Uterus (tissue), 4 donors: Measurements from ENCODE around the gene ZNF669. TPM values are rescaled to one million over a fixed set of nuclear protein-coding genes. Genes with fewer than 3 reads are reported as not detected.
"Not testable (repeated sequence)": the region's sequence is repeated elsewhere in the genome, so short reads cannot be mapped to it uniquely, and the experiment has no call there.

ENCODE experiments used
- DNase-seq, 2 donors: peaks; one replicate each; pipeline ENCODE4 v3.0.0-alpha.2; 2019 to 2020
- H3K27ac ChIP-seq, 2 donors: fragments of 200-600 bp; sonication (generic); 1 replicate in 1 of 2; 2 replicates in 1 of 2; pipeline ENCODE4 v1.5.1; 2016 to 2018
- H3K27me3 ChIP-seq, 2 donors: fragments of 200-600 bp; sonication (generic); one replicate each; pipeline ENCODE4 v1.5.1; 2018 to 2019; ENCODE audit warnings: control low read depth in 1 of 2
- H3K36me3 ChIP-seq, 2 donors: fragments of 200-600 bp; sonication (generic); one replicate each; pipeline ENCODE4 v1.5.1; 2019; ENCODE audit warnings: control low read depth in 1 of 2
- H3K4me1 ChIP-seq, 2 donors: fragments of 200-600 bp; sonication (generic); one replicate each; pipeline ENCODE4 v1.5.1; 2018 to 2019; ENCODE audit warnings: control low read depth in 1 of 2
- H3K4me3 ChIP-seq, 2 donors: fragments of 200-600 bp; sonication (generic); 1 replicate in 1 of 2; 2 replicates in 1 of 2; pipeline ENCODE4 v1.5.1; 2018 to 2019; ENCODE audit warnings: mild to moderate bottlenecking in 1 of 2
- H3K9me3 ChIP-seq, 2 donors: fragments of 200-600 bp; sonication (generic); one replicate each; pipeline ENCODE4 v1.5.1; 2019; ENCODE audit warnings: control low read depth in 1 of 2
- CTCF ChIP-seq, 4 experiments: fragments of 200-600 bp in 2 of 4; fragments of 450-650 bp in 2 of 4; sonication (generic) in 2 of 4; IDR thresholded peaks; one replicate each; pipeline ENCODE4 v1.5.1; 2016 to 2019; ENCODE audit warnings: antibody characterized with exemption in 4 of 4, mild to moderate bottlenecking in 2 of 4, moderate library complexity in 1 of 4
- POLR2A ChIP-seq, 2 donors: fragments of 450-650 bp; IDR thresholded peaks; one replicate each; pipeline ENCODE4 v1.6.1; 2016; ENCODE audit warnings: antibody characterized with exemption in 2 of 2, mild to moderate bottlenecking in 1 of 2, moderate library complexity in 1 of 2
- intact Hi-C: fragments of 100-400 bp; cut with DNase I; formaldehyde crosslinking; loops from one replicate; pipeline ENCODE4 v1.15.1; 2023; ENCODE audit warnings: low total_unique reads
- total RNA-seq, 4 donors: library from RNA; depleted of rRNA in 3 of 4; stranded (reverse); fragments of >200 nt in 3 of 4; gene quantifications; one replicate each; pipeline versions ENCODE4 v1.1.0 to v1.2.4, GENCODE V29; 2014 to 2023
- donor health status: DM: yes; HTN: yes; CAD: no.

ZNF669 gene
- total RNA-seq = 10 to 100 TPM in 3 of 4 donors, 1 to 10 TPM in 1; 2.3 to 25.0 (median 14.8) TPM

GRCh38 chr1:247103859-247104591 is at the start of gene ZNF669:
ZNF669 (minus strand) TSS chr1:247104356; CDS start chr1:247104199, 157 bp downstream.
- intact Hi-C loops = no loop called here
- no peaks in the 10 kb centered on the region for H3K9me3 ChIP-seq
- peak within 1 kb of the TSS; percentile 73 to 77 for H3K27ac ChIP-seq
- H3K36me3 ChIP-seq = no peaks in the 10 kb centered on the region
- H3K4me3 ChIP-seq = peak within 1 kb of the TSS; percentile 64 to 78
- DNase-seq = peak; percentile 97
- TF ChIP-seq POLR2A (IDR thresholded peaks at IDR 0.05) (peak; percentile 51 to 74), CTCF (IDR thresholded peaks at IDR 0.05) (peak in 1 of 4 experiments; percentile 18)
- H3K27me3 ChIP-seq = no peaks in the 10 kb centered on the region
- H3K4me1 ChIP-seq = no peaks in the 10 kb centered on the region

- no peaks in the 10 kb centered on the region for H3K36me3 ChIP-seq
- TF ChIP-seq CTCF (IDR thresholded peaks at IDR 0.05) = no peak
- TF ChIP-seq POLR2A (IDR thresholded peaks at IDR 0.05) = no peak
- no peak overlapping the region for H3K27ac ChIP-seq
- no peaks in the 10 kb centered on the region for H3K4me1 ChIP-seq
- no peak for DNase-seq
- peaks cover 0 to 12% of the 10 kb centered on the region in 2 donors for H3K9me3 ChIP-seq
- H3K4me3 ChIP-seq = no peak overlapping the region
- no peaks in the 10 kb centered on the region for H3K27me3 ChIP-seq
- intact Hi-C loops = no loop called here
These were observed 43.6 kb upstream of the ZNF669 start for GRCh38 chr1:247147781-247148180.

GRCh38 chr1:247147120-247147519 is 43.0 kb upstream of the ZNF669 start:
- peaks cover 0 to 12% of the 10 kb centered on the region in 2 donors for H3K9me3 ChIP-seq
- H3K4me3 ChIP-seq, intact Hi-C loops, DNase-seq, H3K4me1 ChIP-seq, H3K27me3 ChIP-seq, H3K27ac ChIP-seq, H3K36me3 ChIP-seq: not testable (repeated sequence)

GRCh38 chr1:247146671-247147070 is 42.5 kb upstream of the ZNF669 start:
- intact Hi-C loops = no loop called here
- no peak for DNase-seq
- H3K27ac ChIP-seq = no peak overlapping the region
- no peaks in the 10 kb centered on the region for H3K27me3 ChIP-seq
- H3K36me3 ChIP-seq = no peaks in the 10 kb centered on the region
- TF ChIP-seq CTCF (IDR thresholded peaks at IDR 0.05) = no peak
- no peak for TF ChIP-seq POLR2A (IDR thresholded peaks at IDR 0.05)
- H3K4me3 ChIP-seq = no peak overlapping the region
- H3K4me1 ChIP-seq = no peaks in the 10 kb centered on the region
- H3K9me3 ChIP-seq = peaks cover 0 to 12% of the 10 kb centered on the region in 2 donors

- H3K36me3 ChIP-seq = no peaks in the 10 kb centered on the region
- no peak for DNase-seq
- H3K9me3 ChIP-seq = peaks cover 0 to 18% of the 10 kb centered on the region in 2 donors
- no peak overlapping the region for H3K4me3 ChIP-seq
- H3K27me3 ChIP-seq = no peaks in the 10 kb centered on the region
- no peaks in the 10 kb centered on the region for H3K4me1 ChIP-seq
- intact Hi-C loops = no loop called here
- no peak overlapping the region for H3K27ac ChIP-seq
- TF ChIP-seq POLR2A (IDR thresholded peaks at IDR 0.05) = no peak
- no peak for TF ChIP-seq CTCF (IDR thresholded peaks at IDR 0.05)
These were observed 41.1 kb upstream of the ZNF669 start for GRCh38 chr1:247145279-247145678.

GRCh38 chr1:247139557-247139956 is 35.4 kb upstream of the ZNF669 start:
- intact Hi-C loops, H3K4me1 ChIP-seq, H3K4me3 ChIP-seq, H3K27me3 ChIP-seq, H3K36me3 ChIP-seq, H3K27ac ChIP-seq, DNase-seq: not testable (repeated sequence)
- H3K9me3 ChIP-seq = peaks cover 0 to 52% of the 10 kb centered on the region in 2 donors
